Measurements from ENCODE around the gene MRGPRX1.
"Not testable (repeated sequence)": the region's sequence is repeated elsewhere in the genome, so short reads cannot be mapped to it uniquely, and the experiment has no call there.

GRCh38 chr11:18925426-18925825, 13.8 kb downstream of the MRGPRX1 start:
- TF ChIP-seq CTCF (conservative IDR thresholded peaks at IDR 0.05; ENCODE audit: low read depth in 2 of 2); EZH2phosphoT487 (IDR thresholded peaks at IDR 0.05; ENCODE audit: unreplicated experiment): not testable (repeated sequence)
